GM12864 (cell line): ENCODE data around the gene ERFL.
A peak's percentile ranks its signal among the peaks of the same experiment; 100 is the strongest.

Experiments
- DNase-seq: peaks from one replicate; pipeline ENCODE4 v3.0.0-alpha.2; 2011; ENCODE audit warnings: low read depth
- H3K4me3 ChIP-seq: 2 replicates; pipeline ENCODE4 v1.5.1; 2011; ENCODE audit warnings: mild to moderate bottlenecking, low read depth, low read length, control low read depth
- CTCF ChIP-seq: IDR thresholded peaks from 2 replicates; pipeline ENCODE4 v1.5.1; 2011; ENCODE audit warnings: low read depth, mild to moderate bottlenecking, moderate library complexity, low read length, control low read depth, inconsistent platforms; ENCODE audit errors: missing control alignments

ERFL gene

GRCh38 chr19:41898235-41898634 lies 30.0 kb downstream of the ERFL start:
- no peak for TF ChIP-seq CTCF
- H3K4me3 ChIP-seq, result no peak overlapping the region
- DNase-seq, result no peak

GRCh38 chr19:41897820-41898219 lies 30.4 kb downstream of the ERFL start:
- DNase-seq, result no peak
- TF ChIP-seq CTCF, result no peak
- no peak overlapping the region for H3K4me3 ChIP-seq

- DNase-seq, result no peak
- no peak overlapping the region for H3K4me3 ChIP-seq
- TF ChIP-seq CTCF, result no peak
Measured at GRCh38 chr19:41897181-41897580, 31.1 kb downstream of the ERFL start.

- TF ChIP-seq CTCF, result no peak
- DNase-seq, result no peak
- no peak overlapping the region for H3K4me3 ChIP-seq
Measured at GRCh38 chr19:41896581-41896942, 31.7 kb downstream of the ERFL start.

- H3K4me3 ChIP-seq, result no peak overlapping the region
- no peak for DNase-seq
- TF ChIP-seq CTCF, result peak; percentile 59
Measured at GRCh38 chr19:41895745-41896580, 32.3 kb downstream of the ERFL start.

GRCh38 chr19:41894350-41894749 lies 33.9 kb downstream of the ERFL start:
- TF ChIP-seq CTCF, result no peak
- no peak overlapping the region for H3K4me3 ChIP-seq
- no peak for DNase-seq

- TF ChIP-seq CTCF, result peak; percentile 31
- no peak for DNase-seq
- no peak overlapping the region for H3K4me3 ChIP-seq
Measured at GRCh38 chr19:41893899-41894298, 34.4 kb downstream of the ERFL start.
